ENCODE measurements around the gene REL. TPM values are rescaled to one million over a fixed set of nuclear protein-coding genes. Genes with fewer than 3 reads are reported as not detected.

REL gene
- total and polyA plus RNA-seq, 2 of the 4 experiments (the other 2 are of a cell fraction), result 1.3 to 4.3 TPM

DNA sequence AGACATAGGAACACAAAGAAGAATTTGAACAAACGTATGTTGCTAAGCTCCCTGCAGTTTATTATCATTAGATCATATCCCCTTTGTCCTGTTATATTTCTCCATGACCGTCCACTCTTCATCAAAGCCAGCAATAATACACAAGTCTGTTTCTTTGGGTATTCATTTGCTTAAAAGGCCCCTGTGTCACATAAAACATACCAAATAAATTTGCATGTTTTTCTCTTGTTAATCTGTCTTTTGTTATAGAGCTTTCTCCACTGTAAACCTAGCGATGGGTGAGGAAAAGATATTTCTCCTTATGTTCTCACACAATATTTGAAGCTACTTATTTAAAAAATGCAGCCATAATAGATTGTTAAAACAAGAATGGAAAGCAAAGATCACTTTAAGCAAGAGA, 42.9 kb upstream of the REL start:
- Histone ChIP-seq H3K4me1 (ENCODE audit: control insufficient read depth, insufficient read depth, low read length) (no peaks in the 10 kb centered on the region), H3K18ac (ENCODE audit: low read depth, low read length) (no peak overlapping the region), H3K9me3 (ENCODE audit: control insufficient read depth, insufficient read depth, low read length) (no peaks in the 10 kb centered on the region), H2BK15ac (ENCODE audit: low read depth, low read length) (no peak overlapping the region), H3K79me1 (ENCODE audit: low read depth in 1 of 2, low read length in 2 of 2) (no peaks in the 10 kb centered on the region), H3K36me3 (ENCODE audit: control insufficient read depth, insufficient read depth, low read length) (no peaks in the 10 kb centered on the region), H3K27ac (ENCODE audit: insufficient read depth, low read length) (no peak overlapping the region), H2AK5ac (ENCODE audit: low read depth, low read length) (no peak overlapping the region), H2BK120ac (ENCODE audit: low read depth, low read length) (no peak overlapping the region), H4K8ac (ENCODE audit: low read depth in 2 of 2, low read length in 2 of 2) (no peak overlapping the region), H2BK20ac (ENCODE audit: low read depth, low read length) (no peak overlapping the region), H4K91ac (ENCODE audit: insufficient read depth, low read depth, low read length) (no peak overlapping the region), H4K20me1 (ENCODE audit: insufficient read depth, low read length) (no peaks in the 10 kb centered on the region), H4K5ac (ENCODE audit: low read depth, low read length) (no peak overlapping the region), H2AK9ac (replicated peaks; ENCODE audit: low read depth, low read length, poor library complexity) (no peak overlapping the region), H3K4me2 (ENCODE audit: low read depth, low read length) (no peak overlapping the region), H3K4ac (ENCODE audit: low read depth, low read length) (no peak overlapping the region), H3K9me1 (ENCODE audit: insufficient read depth, low read length) (no peaks in the 10 kb centered on the region), H3K4me3 (ENCODE audit: insufficient read depth, low read depth, low read length) (no peak overlapping the region), H3K56ac (ENCODE audit: extremely low read depth, insufficient read depth, low read length) (no peak overlapping the region), H3K14ac (replicated peaks; ENCODE audit: low read depth, low read length) (no peak overlapping the region), H3K9ac (ENCODE audit: low read depth, low read length) (no peak overlapping the region), H2BK5ac (ENCODE audit: low read depth, low read length, poor library complexity, severe bottlenecking) (no peak overlapping the region), H3K27me3 (ENCODE audit: control insufficient read depth, insufficient read depth, low read length) (peaks cover 23% of the 10 kb centered on the region), H2AFZ (replicated peaks; ENCODE audit: low read length, poor library complexity) (no peak overlapping the region), H3K23ac (ENCODE audit: low read depth, low read length) (no peak overlapping the region)
- dilution Hi-C loops (cut with HindIII; ENCODE audit: low sequenced_read_pairs, unreplicated experiment), result no loop called here
- DNase-seq (no peak), ATAC-seq (ENCODE audit: low read depth) (no peak)
- intact Hi-C loops (cut with micrococcal nuclease), result no loop called here
- TF ChIP-seq BHLHE40 (IDR thresholded peaks at IDR 0.05; ENCODE audit: low read depth, low read length) (no peak), CEBPB (IDR thresholded peaks at IDR 0.05; ENCODE audit: low read depth, low read length) (no peak), RFX5 (IDR thresholded peaks at IDR 0.05; ENCODE audit: low read depth, low read length) (no peak), CHD1 (IDR thresholded peaks at IDR 0.05; ENCODE audit: low read depth, low read length) (no peak), MAFK (IDR thresholded peaks at IDR 0.05; ENCODE audit: low read depth, low read length) (no peak), RCOR1 (IDR thresholded peaks at IDR 0.05; ENCODE audit: insufficient replicate concordance, low read length) (no peak)
- in situ Hi-C loops (cut with MboI; ENCODE audit: low sequenced_read_pairs), result no loop called here
- WGBS, 2 experiments (ENCODE audit: extremely low coverage in 2 of 2, insufficient read length in 1 of 2), result no CpG with 5 or more reads among the region's 3 CpGs
- ChIA-PET CTCF (interaction anchor here (1.6 kb wide), 1 partner anchor 10 kb away, joined by 3 read pairs; no protein-coding TSS in a partner anchor), POLR2A (ENCODE audit: unreplicated experiment) (no interaction called here)
- BruUV-seq (replicated peaks), result no TSS peak

Measured in IMR-90 (cell line).